Tongue (tissue), 2 donors: ENCODE measurements around the gene ELOVL1. TPM values are rescaled to one million over a fixed set of nuclear protein-coding genes. Genes with fewer than 3 reads are reported as not detected.

ENCODE experiments used
- DNase-seq: peaks from one replicate; pipeline ENCODE4 v3.0.0-alpha.2; 2015
- total RNA-seq: library from RNA; depleted of rRNA; stranded (reverse); fragments of >200 nt; gene quantifications from one replicate; pipeline ENCODE4 v1.2.3, GENCODE V29; 2014

ELOVL1 gene
- total RNA-seq, 1 donor from 2014 or later = 9.6 TPM

- DNase-seq = no peak
Observed at GRCh38 chr1:43325381-43325780, 42.4 kb downstream of the ELOVL1 start.

GRCh38 chr1:43324810-43325209, 43.0 kb downstream of the ELOVL1 start:
- no peak for DNase-seq

GRCh38 chr1:43322506-43322905, 45.3 kb downstream of the ELOVL1 start:
- no peak for DNase-seq

- no peak for DNase-seq
Observed at GRCh38 chr1:43321331-43321891, 46.4 kb downstream of the ELOVL1 start.

DNA sequence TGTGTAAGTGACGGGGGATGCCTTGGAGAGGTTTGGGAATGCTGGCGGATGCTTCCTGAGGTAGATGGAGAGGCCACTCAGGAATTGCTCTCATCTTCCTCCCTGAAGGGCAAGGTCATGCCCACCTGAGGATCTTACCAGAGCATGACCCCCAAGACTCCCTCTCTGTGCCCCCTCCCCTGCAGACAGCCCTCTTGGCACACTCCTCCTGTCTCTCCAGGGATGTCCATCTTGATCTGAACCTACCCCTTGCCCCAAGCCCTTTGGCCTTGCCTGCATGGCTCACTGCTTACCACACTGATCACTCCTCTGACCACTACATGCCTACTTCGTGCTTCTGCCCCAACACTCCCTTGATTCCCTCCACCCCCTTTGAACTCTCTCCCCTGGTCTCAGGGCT, 48.0 kb downstream of the ELOVL1 start:
- DNase-seq = no peak

DNA sequence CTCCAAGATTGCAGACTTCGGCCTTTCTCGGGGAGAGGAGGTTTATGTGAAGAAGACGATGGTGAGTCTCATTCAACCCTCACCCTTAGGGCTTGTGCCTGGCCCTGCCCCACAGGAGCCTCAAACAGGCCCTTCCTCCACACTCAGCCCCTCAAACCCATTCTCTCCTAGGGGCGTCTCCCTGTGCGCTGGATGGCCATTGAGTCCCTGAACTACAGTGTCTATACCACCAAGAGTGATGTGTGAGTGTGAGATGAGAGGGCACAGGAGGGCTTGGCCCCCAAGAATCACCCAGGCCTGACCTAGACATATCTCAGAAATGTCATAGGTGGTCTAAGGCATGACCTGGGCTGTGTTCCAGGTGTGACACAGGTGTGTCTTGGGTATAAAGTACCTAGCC, 48.5 kb downstream of the ELOVL1 start:
- DNase-seq = no peak

GRCh38 chr1:43318831-43319230, 49.0 kb downstream of the ELOVL1 start:
- no peak for DNase-seq

- no peak for DNase-seq
Observed at GRCh38 chr1:43317817-43318471, 49.9 kb downstream of the ELOVL1 start.

GRCh38 chr1:43316738-43317520, 50.9 kb downstream of the ELOVL1 start:
- no peak for DNase-seq

- DNase-seq = no peak
Observed at GRCh38 chr1:43315963-43316737, 51.7 kb downstream of the ELOVL1 start.

DNA sequence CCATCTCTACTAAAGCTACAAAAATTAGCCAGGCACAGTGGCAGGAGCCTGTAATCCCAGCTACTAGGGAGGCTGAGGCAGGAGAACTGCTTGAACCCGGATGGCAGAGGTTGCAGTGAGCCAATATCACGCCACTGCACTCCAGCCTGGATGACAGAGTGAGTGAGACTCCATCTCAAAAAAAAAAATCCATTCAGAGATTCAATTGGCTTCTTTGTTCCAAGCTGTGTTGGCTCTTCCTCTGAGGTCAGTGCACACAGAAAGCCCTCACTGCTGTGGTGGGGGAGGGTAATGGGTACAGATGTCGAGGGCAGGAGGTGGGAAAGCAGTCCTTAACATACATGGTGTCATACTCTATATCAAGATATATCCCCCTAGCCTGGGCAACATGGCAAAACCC, 52.3 kb downstream of the ELOVL1 start:
- no peak for DNase-seq

- DNase-seq = no peak
Observed at GRCh38 chr1:43314233-43314632, 53.6 kb downstream of the ELOVL1 start.

DNA sequence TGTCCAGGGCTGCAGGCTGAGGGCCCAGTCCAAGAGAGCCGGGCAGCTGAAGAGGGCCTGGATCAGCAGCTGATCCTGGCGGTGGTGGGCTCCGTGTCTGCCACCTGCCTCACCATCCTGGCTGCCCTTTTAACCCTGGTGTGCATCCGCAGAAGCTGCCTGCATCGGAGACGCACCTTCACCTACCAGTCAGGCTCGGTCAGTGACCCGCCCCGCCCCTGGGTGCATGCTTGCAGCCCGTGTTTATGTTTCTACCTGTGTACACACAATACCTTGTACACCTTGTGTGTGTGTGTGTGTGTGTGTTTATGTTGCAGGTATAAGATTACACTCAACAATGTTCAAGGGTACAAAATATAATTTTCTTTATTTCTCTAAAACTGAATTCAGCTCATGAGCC, 54.0 kb downstream of the ELOVL1 start:
- no peak for DNase-seq

Other genes starting within 250 kb of the ELOVL1 start
- 28.9 TPM for gene EBNA1BP2, start 195.7 kb downstream of the ELOVL1 start, total RNA-seq
- gene CFAP57, start 195.7 kb downstream of the ELOVL1 start, total RNA-seq = 0.51 TPM
- 0.92 TPM for gene TMEM125, start 98.0 kb downstream of the ELOVL1 start, total RNA-seq
- 1.0 TPM for gene C1orf210, start 82.4 kb downstream of the ELOVL1 start, total RNA-seq
- gene TIE1, start 67.0 kb downstream of the ELOVL1 start, total RNA-seq = 62.3 TPM
- not detected for gene MPL, start 30.2 kb downstream of the ELOVL1 start, total RNA-seq
- 14.1 TPM for gene CDC20, start 9.0 kb downstream of the ELOVL1 start, total RNA-seq
- 26.0 TPM for gene MED8, start 21.8 kb upstream of the ELOVL1 start, total RNA-seq
- gene SZT2, start 21.9 kb upstream of the ELOVL1 start, total RNA-seq = 25.5 TPM
- 17.5 TPM for gene HYI, start 85.9 kb upstream of the ELOVL1 start, total RNA-seq
- 74.5 TPM for gene PTPRF, start 162.9 kb upstream of the ELOVL1 start, total RNA-seq